ENCODE measurements around the gene RNF144A. TPM values are rescaled to one million over a fixed set of nuclear protein-coding genes. Genes with fewer than 3 reads are reported as not detected.

RNF144A gene
- total RNA-seq, 3 donors from 2014 or later (not counting 1 experiment from before 2014, with no cell fraction given): 17.3 to 36.7 (median 19.0) TPM

DNA sequence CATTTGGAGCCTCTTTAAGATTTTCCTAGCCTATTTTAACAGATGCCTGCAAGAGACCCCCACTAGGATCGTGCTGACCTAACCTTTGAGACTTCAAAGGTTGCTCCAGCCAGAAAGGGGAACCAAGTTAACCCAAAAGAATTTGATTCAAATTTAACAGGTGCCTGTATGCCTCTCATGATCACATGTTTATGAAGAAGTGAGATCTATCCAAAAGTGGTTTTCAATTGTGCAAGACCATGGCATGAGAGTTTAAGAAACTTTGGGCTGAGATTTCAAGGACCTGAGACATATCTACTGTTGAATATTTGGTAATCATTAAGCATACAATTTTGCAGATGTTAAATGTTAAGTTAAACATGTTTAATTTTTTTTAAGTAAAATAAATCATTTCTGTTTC is 40.9 kb upstream of the RNF144A start:
- TF ChIP-seq, protein P1, sequence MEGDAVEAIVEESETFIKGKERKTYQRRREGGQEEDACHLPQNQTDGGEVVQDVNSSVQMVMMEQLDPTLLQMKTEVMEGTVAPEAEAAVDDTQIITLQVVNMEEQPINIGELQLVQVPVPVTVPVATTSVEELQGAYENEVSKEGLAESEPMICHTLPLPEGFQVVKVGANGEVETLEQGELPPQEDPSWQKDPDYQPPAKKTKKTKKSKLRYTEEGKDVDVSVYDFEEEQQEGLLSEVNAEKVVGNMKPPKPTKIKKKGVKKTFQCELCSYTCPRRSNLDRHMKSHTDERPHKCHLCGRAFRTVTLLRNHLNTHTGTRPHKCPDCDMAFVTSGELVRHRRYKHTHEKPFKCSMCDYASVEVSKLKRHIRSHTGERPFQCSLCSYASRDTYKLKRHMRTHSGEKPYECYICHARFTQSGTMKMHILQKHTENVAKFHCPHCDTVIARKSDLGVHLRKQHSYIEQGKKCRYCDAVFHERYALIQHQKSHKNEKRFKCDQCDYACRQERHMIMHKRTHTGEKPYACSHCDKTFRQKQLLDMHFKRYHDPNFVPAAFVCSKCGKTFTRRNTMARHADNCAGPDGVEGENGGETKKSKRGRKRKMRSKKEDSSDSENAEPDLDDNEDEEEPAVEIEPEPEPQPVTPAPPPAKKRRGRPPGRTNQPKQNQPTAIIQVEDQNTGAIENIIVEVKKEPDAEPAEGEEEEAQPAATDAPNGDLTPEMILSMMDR (IDR thresholded peaks at IDR 0.05): no peak

DNA sequence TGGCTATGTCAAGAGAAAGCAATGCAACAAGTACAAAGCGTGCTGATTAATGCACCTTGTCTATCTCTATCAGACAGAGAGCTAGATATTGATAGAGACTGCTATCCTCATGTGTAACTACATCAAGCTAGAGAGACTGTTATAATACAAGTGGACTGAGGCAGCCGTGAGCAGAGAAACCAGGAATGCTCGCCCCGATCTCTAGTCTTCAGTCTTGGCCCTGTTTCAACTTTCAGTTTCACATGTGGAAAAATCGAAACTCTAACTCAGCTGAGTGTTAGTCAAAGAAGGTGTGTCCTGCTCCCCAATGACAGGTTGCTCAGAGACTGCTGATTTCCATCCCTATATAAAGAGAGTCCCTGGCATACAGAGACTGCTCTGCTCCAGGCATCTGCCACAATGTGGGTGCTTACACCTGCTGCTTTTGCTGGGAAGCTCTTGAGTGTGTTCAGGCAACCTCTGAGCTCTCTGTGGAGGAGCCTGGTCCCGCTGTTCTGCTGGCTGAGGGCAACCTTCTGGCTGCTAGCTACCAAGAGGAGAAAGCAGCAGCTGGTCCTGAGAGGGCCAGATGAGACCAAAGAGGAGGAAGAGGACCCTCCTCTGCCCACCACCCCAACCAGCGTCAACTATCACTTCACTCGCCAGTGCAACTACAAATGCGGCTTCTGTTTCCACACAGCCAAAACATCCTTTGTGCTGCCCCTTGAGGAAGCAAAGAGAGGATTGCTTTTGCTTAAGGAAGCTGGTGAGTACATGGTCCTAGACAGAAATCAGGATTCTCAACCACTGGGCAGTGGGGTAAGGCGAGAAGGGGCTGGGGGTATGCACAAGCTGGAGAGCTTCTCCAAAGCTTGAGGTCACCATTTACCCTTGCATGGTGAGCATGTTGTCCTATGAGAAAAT is 39.6 kb upstream of the RNF144A start, which contains the start of gene RSAD2:
Gene RSAD2, plus strand, starts transcription at position 376 of the 903 bp plus-strand sequence. Its CDS starts 24 bp downstream, at position 400.
- H3K4me3 ChIP-seq (ENCODE audit: low read length): peak within 1 kb of the TSS; percentile 29
- intact Hi-C loops (cut with micrococcal nuclease): loop anchor here (1.0 kb wide), 1 partner anchor 11 kb away; no protein-coding TSS in a partner anchor
- H3K9me3 Mint-ChIP-seq: peaks cover 0 to 3% of the 10 kb centered on the region in 2 donors

More for the DNA sequence above, 40.9 kb upstream of the RNF144A start:
- H3K9me3 Mint-ChIP-seq: peaks cover 0 to 3% of the 10 kb centered on the region in 2 donors
- H3K4me1 Mint-ChIP-seq: peaks cover 39 to 42% of the 10 kb centered on the region in 2 donors
- intact Hi-C loops (cut with micrococcal nuclease): no loop called here
- no peaks in the 10 kb centered on the region for H3K36me3 ChIP-seq (ENCODE audit: control insufficient read depth, insufficient read depth, low read length)
- peaks cover 17% of the 10 kb centered on the region for H3K4me1 ChIP-seq (ENCODE audit: control insufficient read depth, insufficient read depth, low read length)
- WGBS (ENCODE audit: insufficient coverage): 71% methylated on average over 1 of the region's 1 CpG
- no peak for DNase-seq
- no peak overlapping the region for H3K4me3 Mint-ChIP-seq
- H3K27ac Mint-ChIP-seq: peak overlapping the region in 1 of 2 donors; percentile 89
- H3K27me3 ChIP-seq (ENCODE audit: control insufficient read depth, insufficient read depth, low read length): no peaks in the 10 kb centered on the region
- ATAC-seq: no peak
- H3K27me3 Mint-ChIP-seq (ENCODE audit: low read depth in 2 of 2): no peaks in the 10 kb centered on the region
- no peaks in the 10 kb centered on the region for H3K36me3 Mint-ChIP-seq
- H3K9me3 ChIP-seq (ENCODE audit: control insufficient read depth, insufficient read depth, low read length): no peaks in the 10 kb centered on the region
- no peak overlapping the region for H3K4me3 ChIP-seq (ENCODE audit: low read length)
- no peak overlapping the region for H3K27ac ChIP-seq (ENCODE audit: low read length)

DNA sequence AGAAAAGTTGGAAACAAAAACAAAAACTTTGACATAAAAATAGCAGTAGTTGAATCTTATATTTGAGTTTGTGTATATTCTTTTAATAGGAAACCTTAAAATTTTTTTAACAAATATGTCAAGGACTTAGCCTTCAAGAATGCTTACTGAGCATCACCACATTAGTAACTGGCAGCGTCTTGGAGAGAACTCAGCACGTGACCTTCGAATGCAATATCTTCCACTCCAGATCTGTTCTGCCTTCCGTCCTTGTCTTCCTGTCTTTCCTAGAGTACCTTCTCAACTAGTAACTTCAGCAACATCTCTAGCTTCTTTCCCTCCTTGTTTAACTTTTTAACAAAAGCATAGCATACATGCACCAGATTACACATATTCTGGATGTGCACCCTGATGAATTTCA is 38.7 kb upstream of the RNF144A start:
- H3K4me3 Mint-ChIP-seq: peak overlapping the region; percentile 86
- DNase-seq (peak in 1 of 2 donors; percentile 19), ATAC-seq (no peak)
- Histone ChIP-seq H3K4me3 (ENCODE audit: low read length) (no peak overlapping the region), H3K36me3 (ENCODE audit: control insufficient read depth, insufficient read depth, low read length) (no peaks in the 10 kb centered on the region), H3K27me3 (ENCODE audit: control insufficient read depth, insufficient read depth, low read length) (no peaks in the 10 kb centered on the region), H3K27ac (ENCODE audit: low read length) (no peak overlapping the region), H3K4me1 (ENCODE audit: control insufficient read depth, insufficient read depth, low read length) (peaks cover 17% of the 10 kb centered on the region), H3K9me3 (ENCODE audit: control insufficient read depth, insufficient read depth, low read length) (no peaks in the 10 kb centered on the region)
- H3K9me3 Mint-ChIP-seq: peaks cover 0 to 3% of the 10 kb centered on the region in 2 donors
- intact Hi-C loops (cut with micrococcal nuclease): no loop called here
- peak overlapping the region in 1 of 2 donors; percentile 69 for H3K27ac Mint-ChIP-seq
- no peaks in the 10 kb centered on the region for H3K36me3 Mint-ChIP-seq
- peaks cover 38 to 39% of the 10 kb centered on the region in 2 donors for H3K4me1 Mint-ChIP-seq
- no peaks in the 10 kb centered on the region for H3K27me3 Mint-ChIP-seq (ENCODE audit: low read depth in 2 of 2)
- WGBS (ENCODE audit: insufficient coverage): 52% methylated on average over 4 of the region's 4 CpGs
- TF ChIP-seq, protein P1 (IDR thresholded peaks at IDR 0.05): no peak

More for the DNA sequence above, 39.6 kb upstream of the RNF144A start, which contains the start of gene RSAD2:
- no peaks in the 10 kb centered on the region for H3K36me3 ChIP-seq (ENCODE audit: control insufficient read depth, insufficient read depth, low read length)
- peaks cover 38 to 39% of the 10 kb centered on the region in 2 donors for H3K4me1 Mint-ChIP-seq
- DNase-seq (peak in 1 of 2 donors; percentile 80), ATAC-seq (peak; percentile 89 to 94 (median 91))
- no peaks in the 10 kb centered on the region for H3K27me3 Mint-ChIP-seq (ENCODE audit: low read depth in 2 of 2)
- peaks cover 17% of the 10 kb centered on the region for H3K4me1 ChIP-seq (ENCODE audit: control insufficient read depth, insufficient read depth, low read length)
- peak within 1 kb of the TSS; percentile 36 for H3K27ac ChIP-seq (ENCODE audit: low read length)
- TF ChIP-seq, protein P1 (IDR thresholded peaks at IDR 0.05): no peak
- peak within 1 kb of the TSS; percentile 86 for H3K4me3 Mint-ChIP-seq
- H3K36me3 Mint-ChIP-seq: no peaks in the 10 kb centered on the region
- peak within 1 kb of the TSS; percentile 70 to 89 for H3K27ac Mint-ChIP-seq
- 22% methylated on average over 10 of the region's 10 CpGs for WGBS (ENCODE audit: insufficient coverage)
- H3K27me3 ChIP-seq (ENCODE audit: control insufficient read depth, insufficient read depth, low read length): no peaks in the 10 kb centered on the region
- no peaks in the 10 kb centered on the region for H3K9me3 ChIP-seq (ENCODE audit: control insufficient read depth, insufficient read depth, low read length)

Data from natural killer cell (primary cell).